Breast epithelium (tissue), 3 donors: Measurements from ENCODE around the gene NFIC.

Experiments used
- CTCF ChIP-seq, 3 donors: fragments of 450-650 bp; IDR thresholded peaks; one replicate each; pipeline ENCODE4 v1.5.1; 2016 to 2017; ENCODE audit warnings: antibody characterized with exemption in 3 of 3, mild to moderate bottlenecking in 3 of 3, moderate library complexity in 3 of 3
- POLR2AphosphoS5 ChIP-seq, 3 donors: sonication (generic); formaldehyde crosslinking; IDR thresholded peaks; one replicate each; pipeline ENCODE4 v1.6.1; 2017; ENCODE audit warnings: antibody characterized with exemption in 3 of 3

DNA sequence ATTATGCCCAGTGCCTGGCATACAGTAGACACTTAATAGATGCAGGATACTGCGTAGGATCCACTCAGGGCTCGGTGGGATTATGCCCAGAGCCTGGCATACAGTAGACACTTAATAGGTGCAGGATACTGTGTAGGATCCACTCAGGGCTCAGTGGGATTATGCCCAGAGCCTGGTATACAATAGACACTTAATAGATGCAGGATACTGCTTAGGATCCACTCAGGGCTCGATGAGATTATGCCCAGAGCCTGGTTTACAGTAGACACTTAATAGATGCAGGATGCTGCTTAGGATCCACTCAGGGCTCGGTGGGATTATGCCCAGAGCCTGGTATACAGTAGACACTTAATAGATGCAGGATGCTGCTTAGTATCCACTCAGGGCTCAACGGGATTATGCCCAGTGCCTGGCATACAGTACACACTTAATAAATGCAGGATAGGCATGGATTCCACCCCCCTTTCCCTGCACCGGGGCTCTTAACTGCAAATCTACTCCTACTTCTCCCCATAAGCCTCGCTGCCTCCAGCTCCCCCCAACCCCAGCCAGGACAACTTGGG is 89.1 kb downstream of the NFIC start:
- TF ChIP-seq CTCF (IDR thresholded peaks at IDR 0.05) (no peak), POLR2AphosphoS5 (IDR thresholded peaks at IDR 0.05) (no peak)
